ENCODE results near the gene PPCS. TPM values are rescaled to one million over a fixed set of nuclear protein-coding genes. Genes with fewer than 3 reads are reported as not detected.
"Not testable (repeated sequence)": the region's sequence is repeated elsewhere in the genome, so short reads cannot be mapped to it uniquely, and the experiment has no call there.

The PPCS gene
- total RNA-seq, 1 donor from 2014 or later, result 22.0 TPM

GRCh38 chr1:42450061-42450460 lies 6.3 kb upstream of the PPCS start:
- DNase-seq (ENCODE audit: low read depth, low spot score), result no peak

DNA sequence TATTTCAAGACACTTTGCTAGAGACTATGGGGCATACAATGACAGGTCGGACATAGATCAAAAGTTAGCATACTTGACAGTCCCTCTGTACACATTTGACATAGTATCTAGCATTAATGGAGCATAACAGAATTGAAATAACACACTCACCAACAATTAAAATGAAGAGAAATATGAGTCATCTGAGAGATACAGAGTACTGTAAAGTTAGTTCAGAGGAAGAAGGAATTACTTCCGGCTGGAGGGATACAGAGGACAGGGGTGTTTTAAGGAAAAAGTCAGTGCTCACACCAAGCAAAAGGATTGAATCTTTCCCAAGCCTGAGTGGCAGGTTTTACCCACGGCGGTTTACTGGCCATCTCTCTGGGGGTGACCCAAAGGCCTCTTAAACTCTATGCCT lies 3.0 kb upstream of the PPCS start:
- no peak for DNase-seq (ENCODE audit: low read depth, low spot score)

- no peak for DNase-seq (ENCODE audit: low read depth, low spot score)
Measured at GRCh38 chr1:42454403-42454802, 1.9 kb upstream of the PPCS start.

DNA sequence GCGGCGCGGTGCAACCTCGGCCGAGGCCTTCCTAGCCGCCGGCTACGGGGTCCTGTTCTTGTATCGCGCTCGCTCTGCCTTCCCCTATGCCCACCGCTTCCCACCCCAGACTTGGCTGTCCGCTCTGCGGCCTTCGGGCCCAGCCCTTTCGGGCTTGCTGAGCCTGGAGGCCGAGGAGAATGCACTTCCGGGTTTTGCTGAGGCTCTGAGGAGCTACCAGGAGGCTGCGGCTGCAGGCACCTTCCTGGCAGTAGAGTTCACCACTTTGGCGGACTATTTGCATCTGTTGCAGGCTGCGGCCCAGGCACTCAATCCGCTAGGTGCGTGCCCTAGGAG lies 379 bp downstream of the PPCS start:
- DNase-seq (ENCODE audit: low read depth, low spot score), result peak; percentile 24

DNA sequence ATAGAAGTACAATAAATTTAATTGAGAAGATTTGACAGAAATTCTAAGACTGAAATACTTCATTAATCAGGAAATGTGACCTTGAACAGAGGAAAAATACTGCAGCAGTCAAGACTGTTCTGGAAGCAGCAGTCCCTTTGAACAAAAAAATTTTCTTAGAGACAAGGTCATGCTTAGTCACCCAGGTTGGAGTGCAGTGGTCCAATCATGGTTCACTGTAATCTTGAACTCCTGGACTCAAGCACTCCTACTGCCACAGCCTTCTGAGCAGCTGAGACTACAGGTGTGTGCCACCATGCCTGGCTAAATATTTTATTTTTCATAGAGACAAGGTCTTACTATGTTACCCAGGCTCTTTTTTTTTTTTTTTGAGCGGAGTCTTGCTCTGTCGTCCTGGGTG lies 4.9 kb downstream of the PPCS start:
- DNase-seq (ENCODE audit: low read depth, low spot score), result no peak

- DNase-seq (ENCODE audit: low read depth, low spot score), result peak; percentile 88
Measured at GRCh38 chr1:42462828-42463763, 6.8 kb downstream of the PPCS start, which contains the start of gene CCDC30. Gene CCDC30, plus strand, starts transcription at chr1:42463286. Its CDS starts 17,266 bp downstream, at chr1:42480552.

GRCh38 chr1:42463921-42464320 lies 7.6 kb downstream of the PPCS start:
- no peak for DNase-seq (ENCODE audit: low read depth, low spot score)

GRCh38 chr1:42466030-42466429 lies 9.7 kb downstream of the PPCS start:
- no peak for DNase-seq (ENCODE audit: low read depth, low spot score)

- DNase-seq (ENCODE audit: low read depth, low spot score), result no peak
Measured at GRCh38 chr1:42469727-42470126, 13.4 kb downstream of the PPCS start.

DNA sequence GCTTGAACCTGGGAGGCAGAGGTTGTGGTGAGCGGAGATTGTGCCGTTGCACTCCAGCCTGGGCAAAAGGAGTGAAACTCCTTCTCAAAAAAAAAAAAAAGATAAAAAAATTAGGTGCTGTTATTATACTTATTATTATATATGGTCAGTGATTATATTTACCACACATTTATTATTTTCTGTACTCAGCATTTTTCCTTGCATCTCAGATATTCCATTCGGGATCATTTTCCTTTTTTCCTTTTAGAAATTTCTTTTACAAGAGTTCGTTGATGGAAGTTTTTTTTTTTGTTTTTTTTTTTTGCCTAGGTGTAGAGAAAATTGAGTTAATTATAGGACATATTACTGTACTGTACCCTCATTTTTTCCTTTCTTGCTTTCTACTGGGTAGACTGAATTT lies 20.3 kb downstream of the PPCS start:
- no peak for DNase-seq (ENCODE audit: low read depth, low spot score)

- not testable (repeated sequence) for DNase-seq (ENCODE audit: low read depth, low spot score)
Measured at GRCh38 chr1:42477354-42477753, 21.0 kb downstream of the PPCS start.

- DNase-seq (ENCODE audit: low read depth, low spot score), result no peak
Measured at GRCh38 chr1:42477775-42478174, 21.4 kb downstream of the PPCS start.

GRCh38 chr1:42479621-42480020 lies 23.3 kb downstream of the PPCS start:
- no peak for DNase-seq (ENCODE audit: low read depth, low spot score)

DNA sequence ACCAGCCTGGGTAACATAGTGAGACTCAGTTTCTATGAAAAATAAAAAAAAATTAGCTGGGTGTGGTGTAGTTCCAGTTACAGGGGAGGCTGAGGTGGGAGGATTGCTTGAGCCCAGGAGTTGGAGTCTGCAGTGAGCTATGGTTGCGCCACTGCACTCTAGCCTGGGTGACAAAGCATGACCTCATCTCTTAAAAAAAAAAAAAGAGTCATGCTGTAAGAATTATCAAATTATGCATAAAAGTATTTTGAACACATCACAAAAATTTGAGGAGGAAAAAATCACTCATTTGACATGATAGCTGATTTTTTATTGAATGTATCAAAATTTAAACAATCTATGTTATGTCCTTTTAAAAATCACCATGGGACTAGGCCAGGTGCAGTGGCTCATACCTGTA lies 24.6 kb downstream of the PPCS start:
- DNase-seq (ENCODE audit: low read depth, low spot score), result no peak

DNA sequence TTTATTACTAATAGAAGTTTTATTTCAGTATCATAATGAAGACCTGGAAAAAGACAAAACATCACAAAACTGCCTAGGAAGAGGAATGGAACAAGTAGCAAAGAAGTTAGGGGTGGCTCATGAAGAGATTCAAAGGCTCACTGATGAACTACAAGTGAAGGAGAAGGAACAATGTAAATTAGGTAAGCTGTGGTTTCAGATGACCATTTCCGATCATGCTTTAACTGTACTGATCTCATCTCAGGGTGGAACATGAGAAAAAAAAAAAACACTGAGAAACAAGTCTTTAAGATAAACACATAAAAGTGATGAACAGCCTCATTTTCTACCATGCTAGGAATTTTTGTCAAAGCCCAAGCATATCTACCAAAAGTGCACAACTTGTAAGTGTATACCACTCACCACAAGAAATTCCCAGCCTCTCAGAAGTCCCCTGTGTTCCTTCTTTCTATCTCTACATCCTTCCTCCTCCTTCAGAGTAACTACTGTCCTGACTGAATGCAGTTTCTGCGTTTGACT lies 26.4 kb downstream of the PPCS start:
- no peak for DNase-seq (ENCODE audit: low read depth, low spot score)

DNA sequence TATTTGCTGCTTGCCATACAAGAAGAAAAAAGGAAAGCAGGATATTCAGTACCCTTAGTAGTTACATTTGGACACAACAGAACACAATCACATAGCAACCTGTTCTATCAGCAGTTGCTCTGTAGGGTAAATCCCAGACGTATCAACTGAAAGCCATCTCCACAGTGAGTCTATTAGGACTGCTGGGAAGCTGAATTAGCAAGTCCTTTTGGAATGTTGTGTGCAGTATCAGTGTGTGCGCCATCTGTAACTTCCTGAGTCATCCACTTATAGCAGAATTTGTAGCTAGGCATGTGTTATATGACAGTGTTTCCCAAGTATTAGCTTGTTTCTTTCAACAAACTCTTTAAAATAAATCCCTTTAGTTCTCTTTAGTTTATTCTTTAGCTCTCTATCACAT lies 28.0 kb downstream of the PPCS start:
- no peak for DNase-seq (ENCODE audit: low read depth, low spot score)

DNA sequence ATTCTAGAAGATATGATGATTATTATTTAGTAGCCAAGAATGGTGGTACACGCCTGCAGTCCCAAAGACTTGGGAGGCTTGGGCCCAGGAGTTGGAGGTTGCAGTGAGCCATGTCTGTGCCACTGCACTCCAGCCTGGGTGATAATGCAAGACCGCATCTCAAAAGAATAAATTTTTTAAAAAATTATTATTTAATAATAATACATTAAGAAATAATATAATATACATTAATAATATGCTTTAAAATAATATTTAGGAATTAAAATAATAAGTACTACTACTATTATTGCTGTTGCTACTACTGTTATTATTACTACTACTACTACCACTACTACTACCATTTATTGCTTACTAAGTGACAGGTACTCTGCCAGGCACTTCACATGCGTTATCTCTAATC lies 33.9 kb downstream of the PPCS start:
- DNase-seq (ENCODE audit: low read depth, low spot score), result no peak

- not testable (repeated sequence) for DNase-seq (ENCODE audit: low read depth, low spot score)
Measured at GRCh38 chr1:42502031-42502430, 45.7 kb downstream of the PPCS start.

DNA sequence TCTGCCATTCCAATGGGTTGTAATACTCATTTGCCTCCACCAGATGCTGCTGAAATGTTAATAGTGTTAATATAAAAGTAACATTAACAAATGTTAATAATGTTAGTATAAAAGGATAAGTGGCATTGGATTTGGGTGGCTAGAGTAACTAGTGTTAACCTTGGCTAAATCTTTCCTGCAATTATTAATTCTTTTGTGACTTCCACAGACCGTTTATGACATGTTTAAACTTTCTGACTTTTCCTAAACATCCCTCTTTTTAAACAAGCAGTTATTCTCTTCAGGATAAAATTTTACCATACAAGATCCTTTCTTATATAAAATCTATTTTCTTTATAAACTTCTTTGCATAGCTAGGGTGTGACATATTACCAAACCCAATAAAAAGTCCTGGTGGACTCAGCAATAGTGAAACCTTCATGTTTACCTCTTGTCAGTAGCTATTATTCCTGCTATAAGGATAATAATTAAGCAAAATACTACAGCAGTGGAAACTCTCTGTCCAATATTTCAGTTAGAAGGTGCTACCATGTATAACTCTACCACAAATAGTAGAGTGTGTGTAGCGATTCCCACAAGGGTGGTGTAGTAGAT lies 48.3 kb downstream of the PPCS start:
- no peak for DNase-seq (ENCODE audit: low read depth, low spot score)

- no peak for DNase-seq (ENCODE audit: low read depth, low spot score)
Measured at GRCh38 chr1:42506576-42506975, 50.2 kb downstream of the PPCS start.

Measured in pulmonary artery endothelial cell (primary cell).